Osteoblast (primary cell): ENCODE measurements around the gene SIX5. TPM values are rescaled to one million over a fixed set of nuclear protein-coding genes. Genes with fewer than 3 reads are reported as not detected.

Experiments
- DNase-seq: peaks from one replicate; pipeline ENCODE4 v3.0.0; 2011; ENCODE audit warnings: low spot score, mixed read lengths; ENCODE audit not compliant: insufficient read length; ENCODE audit errors: missing footprints
- H2AFZ ChIP-seq: 2 replicates; pipeline ENCODE4 v1.6.0; 2011; ENCODE audit warnings: mild to moderate bottlenecking, low read length
- H3K27ac ChIP-seq: 2 replicates; pipeline ENCODE4 v1.5.1; 2011; ENCODE audit warnings: mild to moderate bottlenecking, low read depth, low read length, moderate library complexity
- H3K27me3 ChIP-seq: 2 replicates; pipeline ENCODE4 v1.6.0; 2012; ENCODE audit warnings: mild to moderate bottlenecking, control low read depth, inconsistent platforms, low read length, moderate library complexity; ENCODE audit not compliant: insufficient read depth
- H3K36me3 ChIP-seq: 2 replicates; pipeline ENCODE4 v1.5.1; 2011; ENCODE audit warnings: mild to moderate bottlenecking, low read length, control low read depth, moderate library complexity; ENCODE audit not compliant: insufficient read depth
- H3K4me1 ChIP-seq: 2 replicates; pipeline ENCODE4 v1.5.1; 2011; ENCODE audit warnings: mild to moderate bottlenecking, low read length, control low read depth, moderate library complexity; ENCODE audit not compliant: insufficient read depth
- H3K4me2 ChIP-seq: 2 replicates; pipeline ENCODE4 v1.6.0; 2011; ENCODE audit warnings: mild to moderate bottlenecking, low read length; ENCODE audit not compliant: insufficient read depth
- H3K4me3 ChIP-seq: fragments of 200-600 bp; sonication (generic); 3 replicates; pipeline ENCODE4 v1.5.1; 2012; ENCODE audit warnings: mild to moderate bottlenecking, low read length, inconsistent platforms; ENCODE audit not compliant: insufficient read depth
- H3K79me2 ChIP-seq: 2 replicates; pipeline ENCODE4 v1.6.0; 2012; ENCODE audit warnings: mild to moderate bottlenecking, low read length, control low read depth, inconsistent platforms; ENCODE audit not compliant: insufficient read depth
- H3K9me3 ChIP-seq: 2 replicates; pipeline ENCODE4 v1.5.1; 2011; ENCODE audit warnings: low read depth, low read length, control low read depth
- H4K20me1 ChIP-seq: 2 replicates; pipeline ENCODE4 v1.6.0; 2012; ENCODE audit warnings: mild to moderate bottlenecking, low read length, control low read depth; ENCODE audit not compliant: insufficient read depth
- total RNA-seq: library from RNA; depleted of rRNA; stranded (reverse); fragments of >200 nt; gene quantifications from 2 replicates; pipeline ENCODE4 v1.2.3, GENCODE V29; 2012
- TF ChIP-seq, protein P1 (sequence below): IDR thresholded peaks from 2 replicates; pipeline ENCODE4 v1.5.1; 2011; ENCODE audit warnings: mild to moderate bottlenecking, low read depth, low read length, moderate library complexity; ENCODE audit errors: extremely low read depth

SIX5 gene
- total RNA-seq, 1 donor: 11.6 TPM

DNA sequence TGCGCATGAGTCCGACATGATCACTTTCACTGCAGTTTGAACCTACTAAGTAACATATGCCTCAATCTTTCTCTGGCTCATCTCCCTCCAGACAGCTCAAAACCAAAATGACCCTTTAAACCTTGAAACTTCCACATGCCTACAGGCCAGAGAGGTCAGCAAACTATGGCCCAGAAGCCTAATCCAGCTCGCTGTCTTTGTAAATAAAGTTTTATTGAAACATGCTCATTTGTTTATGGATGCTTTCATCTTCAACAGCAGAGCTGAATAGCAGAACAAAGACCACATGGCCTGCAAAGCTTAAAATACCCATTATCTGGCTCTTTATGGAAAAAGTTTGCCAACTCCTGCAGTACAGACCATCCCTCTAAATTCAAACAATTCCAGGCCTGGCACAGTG lies 53.9 kb downstream of the SIX5 start:
- peaks cover 80% of the 10 kb centered on the region for H3K79me2 ChIP-seq
- TF ChIP-seq, protein P1, sequence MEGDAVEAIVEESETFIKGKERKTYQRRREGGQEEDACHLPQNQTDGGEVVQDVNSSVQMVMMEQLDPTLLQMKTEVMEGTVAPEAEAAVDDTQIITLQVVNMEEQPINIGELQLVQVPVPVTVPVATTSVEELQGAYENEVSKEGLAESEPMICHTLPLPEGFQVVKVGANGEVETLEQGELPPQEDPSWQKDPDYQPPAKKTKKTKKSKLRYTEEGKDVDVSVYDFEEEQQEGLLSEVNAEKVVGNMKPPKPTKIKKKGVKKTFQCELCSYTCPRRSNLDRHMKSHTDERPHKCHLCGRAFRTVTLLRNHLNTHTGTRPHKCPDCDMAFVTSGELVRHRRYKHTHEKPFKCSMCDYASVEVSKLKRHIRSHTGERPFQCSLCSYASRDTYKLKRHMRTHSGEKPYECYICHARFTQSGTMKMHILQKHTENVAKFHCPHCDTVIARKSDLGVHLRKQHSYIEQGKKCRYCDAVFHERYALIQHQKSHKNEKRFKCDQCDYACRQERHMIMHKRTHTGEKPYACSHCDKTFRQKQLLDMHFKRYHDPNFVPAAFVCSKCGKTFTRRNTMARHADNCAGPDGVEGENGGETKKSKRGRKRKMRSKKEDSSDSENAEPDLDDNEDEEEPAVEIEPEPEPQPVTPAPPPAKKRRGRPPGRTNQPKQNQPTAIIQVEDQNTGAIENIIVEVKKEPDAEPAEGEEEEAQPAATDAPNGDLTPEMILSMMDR: no peak
- H3K9me3 ChIP-seq: no peaks in the 10 kb centered on the region
- peaks cover 3% of the 10 kb centered on the region for H4K20me1 ChIP-seq
- H3K27ac ChIP-seq: no peak overlapping the region
- H2AFZ ChIP-seq: no peak overlapping the region
- peaks cover 7% of the 10 kb centered on the region for H3K36me3 ChIP-seq
- H3K27me3 ChIP-seq: no peaks in the 10 kb centered on the region
- H3K4me1 ChIP-seq: peaks cover 20% of the 10 kb centered on the region
- no peak for DNase-seq
- no peak overlapping the region for H3K4me3 ChIP-seq
- no peak overlapping the region for H3K4me2 ChIP-seq

Other genes with a start within 250 kb of the SIX5 start
- gene OPA3, start 184.4 kb downstream of the SIX5 start, total RNA-seq: 7.1 and 7.6 TPM in 2 replicates
- not detected in 2 replicates for gene GPR4, start 167.0 kb downstream of the SIX5 start, total RNA-seq
- gene EML2, start 129.9 kb downstream of the SIX5 start, total RNA-seq: 10.1 and 11.8 TPM in 2 replicates
- under 0.01 and 0.88 TPM in 2 replicates for gene GIPR, start 101.0 kb downstream of the SIX5 start, total RNA-seq
- gene SNRPD2, start 77.3 kb downstream of the SIX5 start, total RNA-seq: 139 and 155 TPM in 2 replicates
- 15.6 and 16.5 TPM in 2 replicates for gene QPCTL, start 76.6 kb downstream of the SIX5 start, total RNA-seq
- 8.0 and 9.0 TPM in 2 replicates for gene FBXO46, start 38.4 kb downstream of the SIX5 start, total RNA-seq
- gene MEIOSIN, start 35.8 kb downstream of the SIX5 start, total RNA-seq: not detected in 2 replicates
- gene DMPK, start 13.2 kb upstream of the SIX5 start, total RNA-seq: 26.8 and 30.4 TPM in 2 replicates
- gene DMWD, start 23.6 kb upstream of the SIX5 start, total RNA-seq: 48.5 and 49.2 TPM in 2 replicates
- gene RSPH6A, start 46.1 kb upstream of the SIX5 start, total RNA-seq: under 0.01 and 0.29 TPM in 2 replicates
- gene SYMPK, start 93.9 kb upstream of the SIX5 start, total RNA-seq: 30.6 and 42.0 TPM in 2 replicates
- not detected in 2 replicates for gene FOXA3, start 95.1 kb upstream of the SIX5 start, total RNA-seq
- 28.6 and 35.8 TPM in 2 replicates for gene IRF2BP1, start 116.9 kb upstream of the SIX5 start, total RNA-seq
- gene MYPOP, start 133.4 kb upstream of the SIX5 start, total RNA-seq: 2.1 and 3.3 TPM in 2 replicates
- gene NANOS2, start 145.5 kb upstream of the SIX5 start, total RNA-seq: not detected in 2 replicates
- not detected in 2 replicates for gene NOVA2, start 204.6 kb upstream of the SIX5 start, total RNA-seq
- 3.6 and 5.9 TPM in 2 replicates for gene CCDC61, start 226.2 kb upstream of the SIX5 start, total RNA-seq